ENCODE measurements around the gene TSSK6.

TSSK6 gene

DNA sequence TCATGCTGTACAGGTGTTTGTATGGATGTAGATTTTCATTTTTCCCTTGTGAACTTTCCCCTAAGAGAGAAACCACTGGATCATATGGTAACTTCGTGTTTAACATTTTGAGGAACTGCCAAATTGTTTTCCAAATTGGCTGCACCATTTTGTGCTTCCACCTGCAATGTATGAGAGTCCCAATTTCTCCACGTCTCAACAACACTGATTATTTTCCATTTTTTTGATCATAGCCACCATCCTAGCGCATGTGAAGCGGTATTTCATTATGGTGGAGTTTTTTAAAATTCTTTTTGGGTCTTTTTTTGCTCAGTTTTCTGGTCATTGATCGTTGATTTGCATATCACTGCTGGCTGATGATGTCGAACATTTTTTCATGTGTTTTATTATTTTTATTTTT lies 5.6 kb upstream of the TSSK6 start:
- H3K27ac ChIP-seq (ENCODE audit: low read depth, low read length): peak overlapping the region; percentile 26; the same call in 1 of the 2 replicates
- no peaks in the 10 kb centered on the region for H3K27me3 ChIP-seq (ENCODE audit: low read length)
- no peaks in the 10 kb centered on the region for H3K9me2 ChIP-seq (replicated peaks; ENCODE audit: insufficient read depth, low read length)
- TF ChIP-seq, protein P1, sequence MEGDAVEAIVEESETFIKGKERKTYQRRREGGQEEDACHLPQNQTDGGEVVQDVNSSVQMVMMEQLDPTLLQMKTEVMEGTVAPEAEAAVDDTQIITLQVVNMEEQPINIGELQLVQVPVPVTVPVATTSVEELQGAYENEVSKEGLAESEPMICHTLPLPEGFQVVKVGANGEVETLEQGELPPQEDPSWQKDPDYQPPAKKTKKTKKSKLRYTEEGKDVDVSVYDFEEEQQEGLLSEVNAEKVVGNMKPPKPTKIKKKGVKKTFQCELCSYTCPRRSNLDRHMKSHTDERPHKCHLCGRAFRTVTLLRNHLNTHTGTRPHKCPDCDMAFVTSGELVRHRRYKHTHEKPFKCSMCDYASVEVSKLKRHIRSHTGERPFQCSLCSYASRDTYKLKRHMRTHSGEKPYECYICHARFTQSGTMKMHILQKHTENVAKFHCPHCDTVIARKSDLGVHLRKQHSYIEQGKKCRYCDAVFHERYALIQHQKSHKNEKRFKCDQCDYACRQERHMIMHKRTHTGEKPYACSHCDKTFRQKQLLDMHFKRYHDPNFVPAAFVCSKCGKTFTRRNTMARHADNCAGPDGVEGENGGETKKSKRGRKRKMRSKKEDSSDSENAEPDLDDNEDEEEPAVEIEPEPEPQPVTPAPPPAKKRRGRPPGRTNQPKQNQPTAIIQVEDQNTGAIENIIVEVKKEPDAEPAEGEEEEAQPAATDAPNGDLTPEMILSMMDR (IDR thresholded peaks at IDR 0.05; ENCODE audit: insufficient read depth, low read length, poor library complexity, severe bottlenecking): no peak
- TF ChIP-seq EZH2phosphoT487 (conservative IDR thresholded peaks at IDR 0.05; ENCODE audit: low read length): no peak
- H3K36me3 ChIP-seq (ENCODE audit: low read length): 0 out of 2 replicates have a peak, but pooled peaks cover 7% of the 10 kb centered on the region
- no peak overlapping the region for H2AFZ ChIP-seq (ENCODE audit: low read depth, low read length, severe bottlenecking)
- H3K9me3 ChIP-seq (ENCODE audit: insufficient read depth, low read length): no peaks in the 10 kb centered on the region
- H3K4me3 ChIP-seq (ENCODE audit: insufficient read depth, low read length, poor library complexity, severe bottlenecking): no peak overlapping the region
- H3K79me2 ChIP-seq (ENCODE audit: insufficient read depth, low read length): peaks cover 96% of the 10 kb centered on the region
- no peak overlapping the region for H3K4me2 ChIP-seq (ENCODE audit: low read depth, low read length, poor library complexity, severe bottlenecking)
- no peak overlapping the region for H3K9ac ChIP-seq (ENCODE audit: low read length)
- peaks cover 42% of the 10 kb centered on the region for H3F3A ChIP-seq (ENCODE audit: insufficient read depth)
- no peaks in the 10 kb centered on the region for H4K20me1 ChIP-seq (ENCODE audit: low read depth, low read length)

DNA sequence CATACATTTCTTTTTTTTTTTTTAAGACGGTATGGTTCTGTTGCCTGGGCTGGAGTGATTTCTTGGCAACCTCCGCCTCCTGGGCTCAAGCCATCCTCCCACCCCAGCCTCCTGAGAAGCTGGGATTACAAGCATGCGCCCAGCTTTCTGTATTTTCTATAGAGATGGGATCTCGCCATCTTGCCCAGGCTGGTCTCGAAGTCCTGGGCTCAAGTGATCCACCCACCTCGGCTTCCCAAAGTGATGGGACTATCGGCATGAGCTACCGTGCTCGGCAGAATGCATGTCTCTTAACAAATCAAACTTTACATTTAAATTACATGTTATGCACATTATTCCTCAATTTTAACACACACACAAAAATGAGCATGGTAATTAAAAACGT lies 1.9 kb upstream of the TSSK6 start:
- peak overlapping the region; percentile 67 for H3K9ac ChIP-seq (ENCODE audit: low read length)
- H3K36me3 ChIP-seq (ENCODE audit: low read length): 0 out of 2 replicates have a peak, but pooled peaks cover 7% of the 10 kb centered on the region
- H3K27ac ChIP-seq (ENCODE audit: low read depth, low read length): peak overlapping the region; percentile 65
- peak overlapping the region; percentile 61 for H3K4me3 ChIP-seq (ENCODE audit: insufficient read depth, low read length, poor library complexity, severe bottlenecking)
- no peaks in the 10 kb centered on the region for H4K20me1 ChIP-seq (ENCODE audit: low read depth, low read length)
- H3K4me2 ChIP-seq (ENCODE audit: low read depth, low read length, poor library complexity, severe bottlenecking): peak overlapping the region; percentile 62
- H3K9me3 ChIP-seq (ENCODE audit: insufficient read depth, low read length): no peaks in the 10 kb centered on the region
- H3K27me3 ChIP-seq (ENCODE audit: low read length): no peaks in the 10 kb centered on the region
- peaks cover 12% of the 10 kb centered on the region for H3F3A ChIP-seq (ENCODE audit: insufficient read depth)
- no peaks in the 10 kb centered on the region for H3K9me2 ChIP-seq (replicated peaks; ENCODE audit: insufficient read depth, low read length)
- TF ChIP-seq, protein P1 (IDR thresholded peaks at IDR 0.05; ENCODE audit: insufficient read depth, low read length, poor library complexity, severe bottlenecking): no peak
- TF ChIP-seq EZH2phosphoT487 (conservative IDR thresholded peaks at IDR 0.05; ENCODE audit: low read length): no peak
- H3K79me2 ChIP-seq (ENCODE audit: insufficient read depth, low read length): peaks cover 62% of the 10 kb centered on the region
- H2AFZ ChIP-seq (ENCODE audit: low read depth, low read length, severe bottlenecking): no peak overlapping the region

DNA sequence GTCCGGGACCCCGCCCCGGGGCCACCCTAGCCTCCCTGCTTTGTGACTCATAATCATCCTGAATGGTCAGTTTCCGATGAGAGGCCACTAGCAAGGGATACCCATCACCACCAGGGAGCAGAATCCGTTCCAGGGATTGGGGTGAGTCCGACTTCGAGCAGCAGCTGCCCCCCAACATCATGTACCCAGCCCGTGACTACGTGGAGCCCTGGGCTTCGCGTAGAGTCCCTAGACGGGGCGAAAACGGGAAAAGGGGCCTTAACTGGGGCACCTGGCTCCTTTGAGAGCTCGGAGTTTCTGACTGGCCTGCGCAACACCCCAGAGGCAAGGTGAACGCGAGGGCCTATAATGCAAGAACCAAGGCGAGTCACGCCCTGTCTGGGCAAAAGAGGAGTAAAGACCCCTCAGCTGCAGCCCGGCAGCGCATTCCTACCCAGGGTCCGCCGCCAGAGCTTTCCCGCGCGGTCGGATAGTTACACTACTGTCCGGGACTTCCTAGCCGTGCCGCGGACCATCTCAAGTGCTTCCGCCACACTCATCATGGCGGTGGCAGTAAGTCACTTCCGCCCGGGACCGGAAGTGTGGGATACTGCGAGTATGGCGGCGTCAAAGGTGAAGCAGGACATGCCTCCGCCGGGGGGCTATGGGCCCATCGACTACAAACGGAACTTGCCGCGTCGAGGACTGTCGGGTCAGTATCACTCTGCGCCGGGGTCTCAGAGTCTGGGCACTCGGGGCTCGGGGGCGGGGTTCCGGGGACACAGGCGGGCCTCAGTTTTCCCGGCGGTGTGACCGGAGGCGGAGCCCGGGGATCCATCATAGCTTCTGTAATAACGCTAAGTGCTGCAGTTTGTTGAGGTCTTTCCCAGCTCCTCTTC lies 533 bp upstream of the TSSK6 start, which contains the start of gene NDUFA13:
NDUFA13 (plus strand) TSS at position 584 of the 878 bp plus-strand sequence; CDS start at position 598, 14 bp downstream.
- Histone ChIP-seq H3K36me3 (ENCODE audit: low read length) (0 out of 2 replicates have a peak, but pooled peaks cover 7% of the 10 kb centered on the region), H3F3A (ENCODE audit: insufficient read depth) (peaks cover 18% of the 10 kb centered on the region), H4K20me1 (ENCODE audit: low read depth, low read length) (no peaks in the 10 kb centered on the region), H2AFZ (ENCODE audit: low read depth, low read length, severe bottlenecking) (peak within 1 kb of the TSS; percentile 50), H3K4me3 (ENCODE audit: insufficient read depth, low read length, poor library complexity, severe bottlenecking) (peak within 1 kb of the TSS; percentile 61), H3K27ac (ENCODE audit: low read depth, low read length) (peak within 1 kb of the TSS; percentile 65), H3K4me2 (ENCODE audit: low read depth, low read length, poor library complexity, severe bottlenecking) (peak within 1 kb of the TSS; percentile 62), H3K79me2 (ENCODE audit: insufficient read depth, low read length) (peaks cover 48% of the 10 kb centered on the region), H3K9me3 (ENCODE audit: insufficient read depth, low read length) (no peaks in the 10 kb centered on the region), H3K9ac (ENCODE audit: low read length) (peak within 1 kb of the TSS; percentile 67), H3K9me2 (replicated peaks; ENCODE audit: insufficient read depth, low read length) (no peaks in the 10 kb centered on the region), H3K27me3 (ENCODE audit: low read length) (no peaks in the 10 kb centered on the region)
- TF ChIP-seq, protein P1 (IDR thresholded peaks at IDR 0.05; ENCODE audit: insufficient read depth, low read length, poor library complexity, severe bottlenecking): no peak

Data from SU-DHL-6 (cell line).